AG09309 (cell line): Measurements from ENCODE around the gene STIM2.

Experiments used
- DNase-seq: peaks from one replicate; pipeline ENCODE4 v3.0.0-alpha.2; 2010; ENCODE audit warnings: low read depth
- H3K4me3 ChIP-seq: 2 replicates; pipeline ENCODE4 v1.5.1; 2011; ENCODE audit warnings: mild to moderate bottlenecking, low read depth, low read length, moderate library complexity; ENCODE audit not compliant: control insufficient read depth
- TF ChIP-seq, protein P1 (sequence below): IDR thresholded peaks from 2 replicates; pipeline ENCODE4 v1.5.1; 2011; ENCODE audit warnings: mild to moderate bottlenecking, low read depth, low read length, inconsistent platforms; ENCODE audit not compliant: insufficient read depth, control insufficient read depth; ENCODE audit errors: missing control alignments

Gene STIM2

DNA sequence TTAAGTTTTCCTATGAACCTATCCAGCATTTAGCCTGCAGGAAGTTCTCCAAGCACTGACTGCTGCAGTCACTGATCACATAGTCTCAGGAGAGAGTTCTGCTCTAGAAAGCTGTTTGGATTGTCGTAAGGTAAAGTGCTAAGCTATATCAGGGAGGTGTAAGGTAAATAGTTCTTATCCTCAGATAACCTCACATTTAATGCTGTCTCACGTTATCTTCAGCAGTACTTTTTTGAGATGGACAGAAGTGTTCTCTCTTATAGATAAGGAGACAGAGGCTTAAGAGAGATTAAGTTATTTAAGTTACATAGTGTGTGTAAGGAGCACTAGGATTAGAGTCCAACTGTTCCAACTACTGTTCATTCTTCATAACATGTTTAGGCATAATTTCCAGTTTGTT, 77.9 kb downstream of the STIM2 start:
- no peak for DNase-seq
- TF ChIP-seq, protein P1, sequence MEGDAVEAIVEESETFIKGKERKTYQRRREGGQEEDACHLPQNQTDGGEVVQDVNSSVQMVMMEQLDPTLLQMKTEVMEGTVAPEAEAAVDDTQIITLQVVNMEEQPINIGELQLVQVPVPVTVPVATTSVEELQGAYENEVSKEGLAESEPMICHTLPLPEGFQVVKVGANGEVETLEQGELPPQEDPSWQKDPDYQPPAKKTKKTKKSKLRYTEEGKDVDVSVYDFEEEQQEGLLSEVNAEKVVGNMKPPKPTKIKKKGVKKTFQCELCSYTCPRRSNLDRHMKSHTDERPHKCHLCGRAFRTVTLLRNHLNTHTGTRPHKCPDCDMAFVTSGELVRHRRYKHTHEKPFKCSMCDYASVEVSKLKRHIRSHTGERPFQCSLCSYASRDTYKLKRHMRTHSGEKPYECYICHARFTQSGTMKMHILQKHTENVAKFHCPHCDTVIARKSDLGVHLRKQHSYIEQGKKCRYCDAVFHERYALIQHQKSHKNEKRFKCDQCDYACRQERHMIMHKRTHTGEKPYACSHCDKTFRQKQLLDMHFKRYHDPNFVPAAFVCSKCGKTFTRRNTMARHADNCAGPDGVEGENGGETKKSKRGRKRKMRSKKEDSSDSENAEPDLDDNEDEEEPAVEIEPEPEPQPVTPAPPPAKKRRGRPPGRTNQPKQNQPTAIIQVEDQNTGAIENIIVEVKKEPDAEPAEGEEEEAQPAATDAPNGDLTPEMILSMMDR = no peak

DNA sequence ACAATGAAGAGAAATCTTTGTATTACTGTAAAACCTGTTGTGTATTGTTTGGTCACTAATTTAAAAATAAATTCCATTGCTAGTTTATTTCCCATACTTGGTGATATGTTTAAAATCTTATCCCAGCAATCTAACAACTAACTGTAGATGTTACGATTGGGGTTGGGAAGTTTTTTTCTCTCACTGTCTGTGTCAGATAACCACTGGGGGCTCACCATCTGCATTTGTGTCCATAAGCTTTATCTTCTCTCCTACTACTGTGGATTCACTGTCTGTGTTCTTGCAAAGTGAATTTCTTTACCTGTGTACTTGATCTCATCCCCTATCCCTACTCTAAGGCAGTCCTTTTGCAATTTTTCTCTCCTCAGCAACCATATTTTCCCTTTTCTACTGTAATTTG, 81.3 kb downstream of the STIM2 start:
- no peak for DNase-seq

More for the DNA sequence above, 77.9 kb downstream of the STIM2 start:
- no peak overlapping the region for H3K4me3 ChIP-seq

DNA sequence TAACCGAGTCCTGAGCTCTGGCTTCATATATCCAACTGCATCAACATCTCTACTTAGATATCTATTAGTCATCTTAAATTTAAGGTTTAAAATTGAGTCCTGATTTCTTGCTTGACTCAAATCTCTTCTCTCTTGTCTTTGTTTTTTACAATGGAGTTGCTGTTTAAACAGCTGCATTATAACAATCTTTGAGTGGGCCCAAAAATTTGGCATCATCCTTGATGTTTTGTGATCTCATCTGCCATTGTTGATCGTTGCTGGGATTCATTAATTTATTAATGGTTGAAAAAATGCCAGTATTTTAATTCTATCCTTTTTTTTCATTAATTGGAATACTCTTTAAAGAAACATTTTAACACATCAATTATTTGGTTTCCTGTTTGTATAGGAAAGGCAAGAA, 82.2 kb downstream of the STIM2 start:
- TF ChIP-seq, protein P1 = no peak
- no peak overlapping the region for H3K4me3 ChIP-seq
- DNase-seq = no peak

More for the DNA sequence above, 81.3 kb downstream of the STIM2 start:
- H3K4me3 ChIP-seq = no peak overlapping the region
- TF ChIP-seq, protein P1 = no peak

DNA sequence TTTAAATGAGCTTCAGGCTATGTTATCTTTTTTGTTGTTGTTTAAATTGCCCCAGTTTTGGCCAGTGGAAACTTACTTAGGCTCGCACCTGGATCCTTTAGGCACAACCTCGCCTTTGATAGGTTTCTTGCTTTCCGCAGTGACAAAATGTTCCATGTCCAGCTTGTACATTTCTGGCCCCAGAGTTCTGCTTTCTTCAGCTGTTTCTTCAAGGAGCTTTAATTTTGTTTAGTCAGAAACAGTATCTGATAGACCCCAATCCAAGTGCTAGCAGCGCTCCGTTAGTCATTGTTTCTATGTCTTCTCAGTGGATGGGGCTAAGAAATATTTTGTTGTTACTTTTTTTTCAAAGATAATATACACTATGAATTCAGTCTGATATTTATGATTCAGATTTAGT, 82.8 kb downstream of the STIM2 start:
- no peak overlapping the region for H3K4me3 ChIP-seq
- TF ChIP-seq, protein P1 = no peak
- DNase-seq = no peak

DNA sequence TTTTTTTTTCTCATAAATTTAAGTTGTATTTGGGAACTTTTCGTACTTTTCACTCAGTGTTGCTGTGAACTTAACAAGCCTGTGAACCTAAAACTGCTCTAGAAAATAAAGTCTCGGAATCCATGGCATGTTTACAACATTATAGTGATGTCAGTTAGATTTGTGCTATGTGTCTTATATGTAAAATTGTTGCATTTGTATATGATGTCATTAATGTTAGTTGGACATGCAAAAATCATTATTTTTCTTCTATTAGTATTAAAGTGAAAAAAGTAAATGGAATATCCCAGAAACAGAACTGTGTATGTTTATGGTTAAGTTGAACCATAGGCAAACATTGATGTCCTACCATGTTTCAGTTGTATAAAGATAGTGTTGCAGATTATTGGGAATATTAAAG, 85.2 kb downstream of the STIM2 start:
- H3K4me3 ChIP-seq = no peak overlapping the region
- TF ChIP-seq, protein P1 = no peak

DNA sequence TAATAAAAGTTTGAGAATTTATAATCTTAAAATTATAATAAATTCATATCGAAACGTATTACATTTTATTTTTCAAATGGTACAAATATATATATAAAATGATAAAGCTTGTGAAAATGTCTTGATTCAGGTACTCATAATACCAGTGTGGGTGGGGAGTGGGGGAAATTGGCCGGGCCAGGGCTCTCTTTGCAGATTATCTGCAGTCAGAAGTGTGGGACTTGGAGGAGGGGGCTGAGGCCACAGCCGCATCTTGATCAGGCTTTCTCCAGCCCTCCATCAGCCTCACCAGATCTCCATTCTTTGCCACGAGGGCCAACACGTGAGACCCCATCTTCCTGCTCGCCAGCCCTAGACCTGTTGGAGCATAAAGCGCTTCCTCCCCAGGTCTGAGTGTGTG, 86.7 kb downstream of the STIM2 start:
- TF ChIP-seq, protein P1 = no peak
- H3K4me3 ChIP-seq = no peak overlapping the region
- DNase-seq = no peak

More for the DNA sequence above, 85.2 kb downstream of the STIM2 start:
- no peak for DNase-seq

DNA sequence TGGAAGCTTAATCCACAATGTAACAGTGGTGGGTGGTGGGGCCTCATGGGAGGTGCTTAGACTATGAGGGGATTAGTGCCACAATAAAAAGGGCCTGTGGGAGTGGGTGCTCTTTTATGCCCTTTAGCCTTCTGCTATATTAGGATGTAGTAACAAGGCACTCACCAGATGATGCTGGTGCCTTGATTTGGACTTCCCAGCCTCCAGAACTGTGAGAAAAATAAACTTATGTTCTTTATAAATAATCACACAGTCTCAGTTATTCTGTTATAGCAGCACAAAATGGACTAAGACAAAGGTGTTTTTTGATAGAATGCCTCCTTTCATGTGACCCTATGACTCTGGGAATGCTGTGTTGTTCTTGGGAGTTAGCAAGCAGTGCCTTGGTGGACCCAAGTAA, 89.8 kb downstream of the STIM2 start:
- TF ChIP-seq, protein P1 = no peak
- H3K4me3 ChIP-seq = no peak overlapping the region
- DNase-seq = no peak
